Measurements from ENCODE around the gene SNCAIP. TPM values are rescaled to one million over a fixed set of nuclear protein-coding genes. Genes with fewer than 3 reads are reported as not detected.

SNCAIP gene
- total and polyA plus RNA-seq, 9 of the 15 experiments (the other 6 are each of a cell fraction or from before 2014, with no cell fraction given): 0.04 TPM; not detected in 8

DNA sequence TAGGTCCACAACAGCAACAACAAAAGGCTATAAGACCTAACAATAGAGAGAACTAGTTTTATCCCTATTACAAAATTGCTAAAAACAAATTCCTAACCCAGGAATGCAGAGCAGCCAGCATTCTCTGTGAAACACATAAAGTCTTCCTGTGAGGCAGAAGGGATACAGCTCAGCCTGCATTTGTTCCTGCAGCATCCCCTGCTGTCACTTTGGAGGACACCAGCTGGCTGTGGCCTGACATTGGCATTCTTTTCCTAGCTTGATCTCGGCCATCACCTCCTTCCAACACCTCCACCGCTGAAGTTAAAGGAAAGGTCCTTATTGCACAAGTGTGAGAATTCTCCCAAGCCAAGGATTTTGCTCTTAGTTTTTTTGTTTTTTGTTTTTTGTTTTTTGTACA is 186.1 kb downstream of the SNCAIP start:
- POLR2A ChIA-PET: no interaction called here
- 0% methylated on average over 2 of the region's 2 CpGs for WGBS (ENCODE audit: insufficient coverage, low coverage, missing lambda C conversion rate)
- H3K4me2 ChIP-seq (ENCODE audit: insufficient read depth, low read length): no peak overlapping the region
- H4K20me1 ChIP-seq (replicated peaks; ENCODE audit: control insufficient read depth, insufficient read depth, low read length): no peaks in the 10 kb centered on the region; the same call in 1 of the 2 replicates
- H3K27ac ChIP-seq (ENCODE audit: extremely low read depth, low read depth, low read length): no peak overlapping the region
- peaks cover 0 to 3% of the 10 kb centered on the region in 2 experiments; a peak in 2 of 5 replicates for H3K4me1 ChIP-seq (replicated peaks in 1 of 2; ENCODE audit: control insufficient read depth in 2 of 2, insufficient read depth in 2 of 2, low read length in 2 of 2)
- H3K9ac ChIP-seq (ENCODE audit: insufficient read depth in 1 of 2, low read depth in 2 of 2, low read length in 2 of 2): no peak overlapping the region
- H3K27me3 ChIP-seq (ENCODE audit: control insufficient read depth in 2 of 2, insufficient read depth in 2 of 2, low read length in 2 of 2): no peaks in the 10 kb centered on the region; a peak in 1 of 5 replicates
- H3K36me3 ChIP-seq (ENCODE audit: control insufficient read depth, insufficient read depth, low read length): no peaks in the 10 kb centered on the region
- H3K9me3 ChIP-seq (replicated peaks; ENCODE audit: control insufficient read depth, insufficient read depth, low read depth, low read length): no peaks in the 10 kb centered on the region
- in situ Hi-C loops (cut with MboI) (loop anchor here (10.0 kb wide), 1 partner anchor 303 kb away; no protein-coding TSS in a partner anchor), intact Hi-C loops (cut with micrococcal nuclease) (loop anchor here (5.0 to 10.0 kb wide), 2 partner anchors 201 to 847 kb away; no protein-coding TSS in a partner anchor)
- H2AFZ ChIP-seq (ENCODE audit: low read depth, low read length): no peak overlapping the region
- no peaks in the 10 kb centered on the region for H3K79me2 ChIP-seq (ENCODE audit: control insufficient read depth, insufficient read depth, low read length)
- ATAC-seq: 0 out of 3 replicates have a peak, but pooled peaks have one; percentile 39
- TF ChIP-seq, protein P1, sequence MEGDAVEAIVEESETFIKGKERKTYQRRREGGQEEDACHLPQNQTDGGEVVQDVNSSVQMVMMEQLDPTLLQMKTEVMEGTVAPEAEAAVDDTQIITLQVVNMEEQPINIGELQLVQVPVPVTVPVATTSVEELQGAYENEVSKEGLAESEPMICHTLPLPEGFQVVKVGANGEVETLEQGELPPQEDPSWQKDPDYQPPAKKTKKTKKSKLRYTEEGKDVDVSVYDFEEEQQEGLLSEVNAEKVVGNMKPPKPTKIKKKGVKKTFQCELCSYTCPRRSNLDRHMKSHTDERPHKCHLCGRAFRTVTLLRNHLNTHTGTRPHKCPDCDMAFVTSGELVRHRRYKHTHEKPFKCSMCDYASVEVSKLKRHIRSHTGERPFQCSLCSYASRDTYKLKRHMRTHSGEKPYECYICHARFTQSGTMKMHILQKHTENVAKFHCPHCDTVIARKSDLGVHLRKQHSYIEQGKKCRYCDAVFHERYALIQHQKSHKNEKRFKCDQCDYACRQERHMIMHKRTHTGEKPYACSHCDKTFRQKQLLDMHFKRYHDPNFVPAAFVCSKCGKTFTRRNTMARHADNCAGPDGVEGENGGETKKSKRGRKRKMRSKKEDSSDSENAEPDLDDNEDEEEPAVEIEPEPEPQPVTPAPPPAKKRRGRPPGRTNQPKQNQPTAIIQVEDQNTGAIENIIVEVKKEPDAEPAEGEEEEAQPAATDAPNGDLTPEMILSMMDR (IDR thresholded peaks at IDR 0.05 in 2 of 3, conservative IDR thresholded peaks at IDR 0.05 in 1 of 3; ENCODE audit: insufficient read depth in 2 of 3, low read depth in 1 of 3, low read length in 3 of 3): peak in 2 of 3 experiments; percentile 29 to 34; a peak in 2 of 6 replicates
- TF ChIP-seq, protein P2, sequence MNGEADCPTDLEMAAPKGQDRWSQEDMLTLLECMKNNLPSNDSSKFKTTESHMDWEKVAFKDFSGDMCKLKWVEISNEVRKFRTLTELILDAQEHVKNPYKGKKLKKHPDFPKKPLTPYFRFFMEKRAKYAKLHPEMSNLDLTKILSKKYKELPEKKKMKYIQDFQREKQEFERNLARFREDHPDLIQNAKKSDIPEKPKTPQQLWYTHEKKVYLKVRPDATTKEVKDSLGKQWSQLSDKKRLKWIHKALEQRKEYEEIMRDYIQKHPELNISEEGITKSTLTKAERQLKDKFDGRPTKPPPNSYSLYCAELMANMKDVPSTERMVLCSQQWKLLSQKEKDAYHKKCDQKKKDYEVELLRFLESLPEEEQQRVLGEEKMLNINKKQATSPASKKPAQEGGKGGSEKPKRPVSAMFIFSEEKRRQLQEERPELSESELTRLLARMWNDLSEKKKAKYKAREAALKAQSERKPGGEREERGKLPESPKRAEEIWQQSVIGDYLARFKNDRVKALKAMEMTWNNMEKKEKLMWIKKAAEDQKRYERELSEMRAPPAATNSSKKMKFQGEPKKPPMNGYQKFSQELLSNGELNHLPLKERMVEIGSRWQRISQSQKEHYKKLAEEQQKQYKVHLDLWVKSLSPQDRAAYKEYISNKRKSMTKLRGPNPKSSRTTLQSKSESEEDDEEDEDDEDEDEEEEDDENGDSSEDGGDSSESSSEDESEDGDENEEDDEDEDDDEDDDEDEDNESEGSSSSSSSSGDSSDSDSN (IDR thresholded peaks at IDR 0.05; ENCODE audit: borderline replicate concordance in 1 of 2, low read depth in 2 of 2, low read length in 2 of 2): no peak
- BruUV-seq (replicated peaks): no TSS peak
- FAIRE-seq: no peak
- CTCF ChIA-PET (ENCODE audit: low intra/inter-chr PET ratio): no interaction called here
- no peak for DNase-seq (ENCODE audit: extremely low read depth in 1 of 4, low spot score in 3 of 4)
- H3K4me3 ChIP-seq: no peak overlapping the region
- H3K9me1 ChIP-seq (ENCODE audit: control insufficient read depth, insufficient read depth, low read length): no peaks in the 10 kb centered on the region
